ENCODE results near the gene ZCCHC24. TPM values are rescaled to one million over a fixed set of nuclear protein-coding genes. Genes with fewer than 3 reads are reported as not detected.

Gene ZCCHC24
- polyA plus RNA-seq, 1 of the 3 experiments (the other 2 are of a cell fraction), result 15.8 TPM

- no peak overlapping the region for H3K4me2 ChIP-seq
- no peak overlapping the region for H3K4me3 ChIP-seq (ENCODE audit: low read depth in 2 of 2, low read length in 1 of 2)
- H2AFZ ChIP-seq (ENCODE audit: low read depth), result peak overlapping the region; percentile 48; the same call in 1 of the 2 replicates
- ChIA-PET POLR2A (no interaction called here), CTCF (interaction anchor here (1.0 to 5.7 kb wide), 7 partner anchors 13 to 111 kb away, joined by 3 to 99 read pairs (median 24); no protein-coding TSS in a partner anchor)
- TF ChIP-seq ZBTB33 (IDR thresholded peaks at IDR 0.05; ENCODE audit: borderline replicate concordance, low read depth) (no peak), TAF1 (IDR thresholded peaks at IDR 0.05; ENCODE audit: borderline replicate concordance, low read depth, low read length) (no peak), NRF1 (IDR thresholded peaks at IDR 0.05; ENCODE audit: low read depth, low read length) (no peak), RAD21 (IDR thresholded peaks at IDR 0.05; ENCODE audit: low read length) (no peak), IRF3 (IDR thresholded peaks at IDR 0.05; ENCODE audit: low read depth, low read length) (no peak), GABPA (IDR thresholded peaks at IDR 0.05; ENCODE audit: low read depth) (no peak), RFX5 (IDR thresholded peaks at IDR 0.05; ENCODE audit: low read length) (no peak), RCOR1 (IDR thresholded peaks at IDR 0.05; ENCODE audit: low read length) (no peak), GATA2 (CRISPR knock-in tag; IDR thresholded peaks at IDR 0.05) (no peak), MAX (IDR thresholded peaks at IDR 0.05; ENCODE audit: low read depth) (no peak), FOSL2 (IDR thresholded peaks at IDR 0.05; ENCODE audit: borderline replicate concordance, low read depth) (no peak), PBX3 (IDR thresholded peaks at IDR 0.05) (no peak), NFIC (IDR thresholded peaks at IDR 0.05; ENCODE audit: borderline replicate concordance) (no peak), REST (IDR thresholded peaks at IDR 0.05; ENCODE audit: low read depth, low read length) (no peak), RXRA (IDR thresholded peaks at IDR 0.05; ENCODE audit: borderline replicate concordance, low read depth) (no peak), JUND (IDR thresholded peaks at IDR 0.05) (no peak), SIN3A (IDR thresholded peaks at IDR 0.05; ENCODE audit: borderline replicate concordance, low read depth, low read length) (no peak), MEF2A (IDR thresholded peaks at IDR 0.05; ENCODE audit: borderline replicate concordance, low read depth) (no peak), TEAD4 (IDR thresholded peaks at IDR 0.05; ENCODE audit: borderline replicate concordance, insufficient read depth) (no peak), CTCF (IDR thresholded peaks at IDR 0.05) (no peak)
- no peaks in the 10 kb centered on the region for H3K36me3 ChIP-seq (replicated peaks in 1 of 2; ENCODE audit: control insufficient read depth in 1 of 2, insufficient read depth in 2 of 2, low read length in 1 of 2)
- H3K79me2 ChIP-seq (ENCODE audit: insufficient read depth), result no peaks in the 10 kb centered on the region
- H3K9me3 ChIP-seq, result no peaks in the 10 kb centered on the region
- H3K27me3 ChIP-seq (ENCODE audit: insufficient read depth), result no peaks in the 10 kb centered on the region
- no peak overlapping the region for H3K9ac ChIP-seq
- peaks cover 7 to 11% of the 10 kb centered on the region in 2 experiments; a peak in 2 of 4 replicates for H3K4me1 ChIP-seq (ENCODE audit: control insufficient read depth in 1 of 2, insufficient read depth in 2 of 2, low read depth in 1 of 2, low read length in 1 of 2)
- no peak for DNase-seq
- H3K27ac ChIP-seq (ENCODE audit: low read depth in 2 of 2, low read length in 1 of 2), result no peak overlapping the region
- 93% methylated on average over 10 of the region's 11 CpGs for WGBS (ENCODE audit: low lambda C conversion rate)
- H4K20me1 ChIP-seq (ENCODE audit: insufficient read depth), result no peaks in the 10 kb centered on the region
- H3F3A ChIP-seq (replicated peaks; ENCODE audit: insufficient read depth), result peaks cover 13% of the 10 kb centered on the region
- no peaks in the 10 kb centered on the region for H3K9me2 ChIP-seq
These were observed 69.3 kb downstream of the ZCCHC24 start for GRCh38 chr10:79376078-79376628.

All from SK-N-SH (cell line).